HL-60 (cell line): ENCODE results near the gene NEK1.
"Not testable (repeated sequence)": the region's sequence is repeated elsewhere in the genome, so short reads cannot be mapped to it uniquely, and the experiment has no call there.

Source experiments
- DNase-seq, 2 experiments: peaks; one replicate each; pipeline ENCODE4 v3.0.0-alpha.2; 2010 to 2020; ENCODE audit warnings: low read depth in 1 of 2, low spot score in 1 of 2
- H3K27ac ChIP-seq: fragments of 250-450 bp; sonication (Bioruptor Pico); replicated peaks from 2 replicates; pipeline ENCODE4 v1.5.1; 2020; ENCODE audit warnings: mild to moderate bottlenecking, moderate library complexity
- H3K27me3 ChIP-seq: fragments of 250-450 bp; sonication (Bioruptor Pico); 2 replicates; pipeline ENCODE4 v1.5.1; 2021; ENCODE audit warnings: mild to moderate bottlenecking, moderate library complexity; ENCODE audit not compliant: insufficient read depth, poor library complexity, severe bottlenecking
- H3K4me3 ChIP-seq: replicated peaks from 2 replicates; pipeline ENCODE4 v1.5.1; 2011; ENCODE audit warnings: mild to moderate bottlenecking, control low read depth, low read length; ENCODE audit not compliant: insufficient read depth
- GABPA ChIP-seq: IDR thresholded peaks from 2 replicates; pipeline ENCODE4 v1.6.1; 2012; ENCODE audit warnings: low read depth
- POLR2AphosphoS5 ChIP-seq: IDR thresholded peaks from 2 replicates; pipeline ENCODE4 v1.6.1; 2012; ENCODE audit warnings: low read depth
- REST ChIP-seq: IDR thresholded peaks from 2 replicates; pipeline ENCODE4 v1.6.1; 2012; ENCODE audit warnings: low read depth; ENCODE audit not compliant: insufficient replicate concordance
- SPI1 ChIP-seq: IDR thresholded peaks from 2 replicates; pipeline ENCODE4 v1.6.1; 2012; ENCODE audit warnings: low read depth, mild to moderate bottlenecking, borderline replicate concordance
- TF ChIP-seq, protein P1 (sequence below): IDR thresholded peaks from one replicate; pipeline ENCODE4 v1.5.1; 2011; ENCODE audit warnings: low read length, control low read depth, inconsistent platforms; ENCODE audit not compliant: insufficient read depth

Gene NEK1

GRCh38 chr4:169460081-169460480 is 152.3 kb downstream of the NEK1 start:
- Histone ChIP-seq H3K27me3 (no peaks in the 10 kb centered on the region), H3K27ac (no peak overlapping the region), H3K4me3 (no peak overlapping the region)
- TF ChIP-seq POLR2AphosphoS5 (no peak), GABPA (no peak), REST (no peak), SPI1 (no peak)
- TF ChIP-seq, protein P1, sequence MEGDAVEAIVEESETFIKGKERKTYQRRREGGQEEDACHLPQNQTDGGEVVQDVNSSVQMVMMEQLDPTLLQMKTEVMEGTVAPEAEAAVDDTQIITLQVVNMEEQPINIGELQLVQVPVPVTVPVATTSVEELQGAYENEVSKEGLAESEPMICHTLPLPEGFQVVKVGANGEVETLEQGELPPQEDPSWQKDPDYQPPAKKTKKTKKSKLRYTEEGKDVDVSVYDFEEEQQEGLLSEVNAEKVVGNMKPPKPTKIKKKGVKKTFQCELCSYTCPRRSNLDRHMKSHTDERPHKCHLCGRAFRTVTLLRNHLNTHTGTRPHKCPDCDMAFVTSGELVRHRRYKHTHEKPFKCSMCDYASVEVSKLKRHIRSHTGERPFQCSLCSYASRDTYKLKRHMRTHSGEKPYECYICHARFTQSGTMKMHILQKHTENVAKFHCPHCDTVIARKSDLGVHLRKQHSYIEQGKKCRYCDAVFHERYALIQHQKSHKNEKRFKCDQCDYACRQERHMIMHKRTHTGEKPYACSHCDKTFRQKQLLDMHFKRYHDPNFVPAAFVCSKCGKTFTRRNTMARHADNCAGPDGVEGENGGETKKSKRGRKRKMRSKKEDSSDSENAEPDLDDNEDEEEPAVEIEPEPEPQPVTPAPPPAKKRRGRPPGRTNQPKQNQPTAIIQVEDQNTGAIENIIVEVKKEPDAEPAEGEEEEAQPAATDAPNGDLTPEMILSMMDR: no peak
- DNase-seq: no peak

DNA sequence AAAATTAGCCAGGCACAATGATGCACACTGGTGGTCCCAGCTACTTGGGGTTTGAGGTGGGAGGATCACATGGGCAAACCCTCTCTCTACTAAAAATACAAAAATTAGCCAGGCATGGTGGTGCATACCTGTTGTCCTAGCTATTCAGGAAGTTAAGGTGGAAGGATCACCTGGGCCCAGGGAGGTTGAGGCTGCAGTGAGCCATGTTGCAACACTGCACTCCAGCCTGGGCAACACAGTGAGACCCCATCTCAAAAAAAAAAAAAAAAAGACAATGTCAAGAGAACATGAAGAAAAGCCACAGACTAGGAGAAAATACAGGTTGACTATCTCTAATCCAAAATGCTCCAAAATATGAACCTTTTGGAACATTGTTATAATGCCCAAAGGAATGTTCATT is 153.8 kb downstream of the NEK1 start:
- no peak overlapping the region for H3K4me3 ChIP-seq
- DNase-seq: no peak
- H3K27ac ChIP-seq: no peak overlapping the region
- no peaks in the 10 kb centered on the region for H3K27me3 ChIP-seq
- TF ChIP-seq POLR2AphosphoS5 (no peak), GABPA (no peak), SPI1 (no peak), REST (no peak)
- TF ChIP-seq, protein P1: no peak

DNA sequence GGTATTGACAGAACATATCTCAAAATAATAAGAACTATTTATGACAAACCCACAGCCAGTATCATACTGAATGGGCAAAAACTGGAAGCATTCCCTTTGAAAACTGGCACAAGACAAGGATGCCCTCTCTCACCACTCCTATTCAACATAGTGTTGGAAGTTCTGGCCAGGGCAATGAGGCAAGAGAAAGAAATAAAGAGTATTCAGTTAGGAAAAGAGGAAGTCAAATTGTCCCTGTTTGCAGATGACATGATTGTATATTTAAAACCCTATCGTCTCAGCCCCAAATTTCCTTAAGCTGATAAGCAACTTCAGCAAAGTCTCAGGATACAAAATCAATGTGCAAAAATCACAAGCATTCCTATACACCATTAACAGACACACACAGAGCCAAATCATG is 159.7 kb downstream of the NEK1 start:
- peak; percentile 63 for TF ChIP-seq SPI1
- H3K27me3 ChIP-seq, H3K27ac ChIP-seq, H3K4me3 ChIP-seq: not testable (repeated sequence)
- peak in 1 of 2 experiments; percentile 2 for DNase-seq

GRCh38 chr4:169448935-169449334 is 163.4 kb downstream of the NEK1 start:
- H3K27me3 ChIP-seq, DNase-seq, H3K4me3 ChIP-seq, H3K27ac ChIP-seq: not testable (repeated sequence)

GRCh38 chr4:169446824-169447223 is 165.6 kb downstream of the NEK1 start:
- TF ChIP-seq, protein P1: no peak
- no peak for TF ChIP-seq SPI1
- TF ChIP-seq GABPA: no peak
- TF ChIP-seq POLR2AphosphoS5: no peak
- no peak for TF ChIP-seq REST
- no peaks in the 10 kb centered on the region for H3K27me3 ChIP-seq
- DNase-seq: no peak
- no peak overlapping the region for H3K4me3 ChIP-seq
- no peak overlapping the region for H3K27ac ChIP-seq
